HCT116 (cell line): ENCODE results near the gene TTC9. TPM values are rescaled to one million over a fixed set of nuclear protein-coding genes. Genes with fewer than 3 reads are reported as not detected.

Experiments
- ATAC-seq: fragments of 200-7000 bp; cut with Tn5 transposase; 2 replicates; pipeline ENCODE4 v1.9.1; 2020; ENCODE audit warnings: mild to moderate bottlenecking, moderate library complexity
- BruUV-seq: library from RNA; stranded (reverse); fragments of 400-500 nt; replicated peaks from 2 replicates; lab custom pipeline; 2021; lab: Mats Ljungman, UMichigan
- CTCF ChIA-PET: fragments of 300-600 bp; sonication (Branson Sonifier 250); formaldehyde crosslinking; loops from one replicate; lab custom pipeline; 2021; ENCODE audit warnings: antibody characterized with exemption; lab: Charles Lee
- POLR2A ChIA-PET: fragments of 300-600, 350-600 bp; sonication (Branson Sonifier 250); formaldehyde crosslinking; loops from one replicate; lab custom pipeline; 2021; ENCODE audit warnings: antibody characterized with exemption; lab: Charles Lee
- RAD21 ChIA-PET, 2 experiments: fragments of 300-600 bp; sonication (Branson Sonifier 250); formaldehyde crosslinking; loops; one replicate each; lab custom pipeline; 2023; ENCODE audit warnings: low total read pairs in 2 of 2; ENCODE audit not compliant: uncharacterized antibody in 2 of 2, unreplicated experiment in 2 of 2, low non-redundant PET in 1 of 2; lab: Charles Lee
- DNase-seq: peaks from one replicate; pipeline ENCODE4 v3.0.0-alpha.2; 2010; ENCODE audit warnings: low read depth, low spot score
- H2AFZ ChIP-seq: fragments of 200-600 bp; shearing (Covaris generic), sonication (generic); 2 replicates; pipeline ENCODE4 v1.6.1; 2017; ENCODE audit warnings: low read depth, mixed run types, mixed read lengths, antibody characterized with exemption, low read length; ENCODE audit not compliant: poor library complexity, severe bottlenecking
- H3K27ac ChIP-seq: 2 replicates; pipeline ENCODE4 v1.5.1; 2012; ENCODE audit warnings: low read depth, low read length
- H3K27me3 ChIP-seq: fragments of 200-600 bp; sonication (generic); 2 replicates; pipeline ENCODE4 v1.6.1; 2016; ENCODE audit warnings: mixed run types, low read length, mixed read lengths; ENCODE audit not compliant: insufficient read depth
- H3K36me3 ChIP-seq, 2 experiments: fragments of 200-500 bp in 1 of 2; fragments of 200-600 bp in 1 of 2; sonication (Bioruptor generic) in 1 of 2; sonication (generic) in 1 of 2; 2 replicates each; pipeline versions ENCODE4 v1.5.1 to v1.6.1; 2014 to 2016; ENCODE audit warnings: low read length in 2 of 2, inconsistent platforms in 1 of 2, mixed read lengths in 1 of 2, mixed run types in 1 of 2; ENCODE audit not compliant: insufficient read depth in 2 of 2, control insufficient read depth in 1 of 2
- H3K4me1 ChIP-seq, 2 experiments: fragments of 200-600 bp in 1 of 2; sonication (generic) in 1 of 2; 2 replicates each; pipeline versions ENCODE4 v1.5.1 to v1.6.1; 2012 to 2017; ENCODE audit warnings: low read length in 2 of 2, inconsistent platforms in 1 of 2, mild to moderate bottlenecking in 1 of 2, mixed read lengths in 1 of 2, mixed run types in 1 of 2, moderate library complexity in 1 of 2; ENCODE audit not compliant: insufficient read depth in 2 of 2, control insufficient read depth in 1 of 2
- H3K4me2 ChIP-seq: fragments of 200-600 bp; sonication (generic); 2 replicates; pipeline ENCODE4 v1.6.1; 2017; ENCODE audit warnings: mixed run types, low read length, mixed read lengths
- H3K4me3 ChIP-seq, 2 experiments: fragments of 200-600 bp in 1 of 2; sonication (generic) in 1 of 2; replicated peaks in 1 of 2; 2 replicates each; pipeline ENCODE4 v1.5.1; 2011 to 2016; ENCODE audit warnings: low read length in 2 of 2, control low read depth in 1 of 2, low read depth in 1 of 2, mild to moderate bottlenecking in 1 of 2, mixed read lengths in 1 of 2, mixed run types in 1 of 2
- H3K79me2 ChIP-seq: fragments of 200-600 bp; sonication (generic); 2 replicates; pipeline ENCODE4 v1.6.1; 2017; ENCODE audit warnings: mild to moderate bottlenecking, mixed run types, low read length, moderate library complexity, mixed read lengths; ENCODE audit not compliant: insufficient read depth
- H3K9ac ChIP-seq: fragments of 200-600 bp; sonication (generic); 2 replicates; pipeline ENCODE4 v1.6.1; 2016; ENCODE audit warnings: low read length, mixed read lengths
- H3K9me2 ChIP-seq: fragments of 200-600 bp; sonication (generic), shearing (Covaris generic); 2 replicates; pipeline ENCODE4 v1.6.1; 2017; ENCODE audit warnings: mixed run types, mild to moderate bottlenecking, moderate library complexity; ENCODE audit not compliant: insufficient read depth
- H3K9me3 ChIP-seq, 2 experiments: fragments of 200-500 bp in 1 of 2; fragments of 200-600 bp in 1 of 2; sonication (Bioruptor generic) in 1 of 2; sonication (generic) in 1 of 2; 2 replicates each; pipeline ENCODE4 v1.6.1; 2014 to 2017; ENCODE audit warnings: low read length in 2 of 2, mixed read lengths in 2 of 2, inconsistent platforms in 1 of 2, low read depth in 1 of 2, mild to moderate bottlenecking in 1 of 2, mixed run types in 1 of 2, moderate library complexity in 1 of 2; ENCODE audit not compliant: control insufficient read depth in 1 of 2, insufficient read depth in 1 of 2
- H4K20me1 ChIP-seq: fragments of 200-600 bp; sonication (generic), shearing (Covaris generic); 2 replicates; pipeline ENCODE4 v1.6.1; 2017; ENCODE audit warnings: mixed run types, mild to moderate bottlenecking, moderate library complexity; ENCODE audit not compliant: insufficient read depth
- CEBPB ChIP-seq: IDR thresholded peaks from 2 replicates; pipeline ENCODE4 v1.6.1; 2012; ENCODE audit warnings: low read depth
- EGR1 ChIP-seq: IDR thresholded peaks from 2 replicates; pipeline ENCODE4 v1.6.1; 2012; ENCODE audit warnings: low read depth
- EZH2 ChIP-seq: fragments of 200-600 bp; sonication (generic); IDR thresholded peaks from 2 replicates; pipeline ENCODE4 v1.6.1; 2017; ENCODE audit warnings: antibody characterized with exemption, mixed run types
- JUND ChIP-seq: IDR thresholded peaks from 2 replicates; pipeline ENCODE4 v1.6.1; 2012
- SP1 ChIP-seq: IDR thresholded peaks from 2 replicates; pipeline ENCODE4 v1.6.1; 2012; ENCODE audit warnings: low read depth
- SRF ChIP-seq: IDR thresholded peaks from 2 replicates; pipeline ENCODE4 v1.6.1; 2012; ENCODE audit warnings: low read depth
- ZFX ChIP-seq: fragments of 450-650 bp; IDR thresholded peaks from 2 replicates; pipeline ENCODE4 v1.6.1; 2017
- intact Hi-C: fragments of 100-400 bp; cut with micrococcal nuclease; formaldehyde crosslinking; loops from 2 replicates; pipeline ENCODE4 v1.10.0; 2022
- total RNA-seq: library from RNA; stranded (reverse); gene quantifications from one replicate; pipeline ENCODE4 v1.2.1, GENCODE V29; 2021; ENCODE audit not compliant: unreplicated experiment
- TF ChIP-seq, protein P1 (sequence below), 3 experiments: fragments of 200-600 bp in 1 of 3; sonication (generic) in 1 of 3; IDR thresholded peaks in 2 of 3; conservative IDR thresholded peaks in 1 of 3; 2 replicates each; pipeline ENCODE4 v1.5.1; 2012 to 2017; ENCODE audit warnings: low read depth in 2 of 3, low read length in 2 of 3, antibody characterized with exemption in 1 of 3, borderline replicate concordance in 1 of 3, control low read depth in 1 of 3, mild to moderate bottlenecking in 1 of 3, mixed read lengths in 1 of 3, mixed run types in 1 of 3, moderate library complexity in 1 of 3; ENCODE audit not compliant: insufficient read depth in 1 of 3

TTC9 gene
- total RNA-seq, 1 experiment from 2014 or later, result 2.4 TPM

DNA sequence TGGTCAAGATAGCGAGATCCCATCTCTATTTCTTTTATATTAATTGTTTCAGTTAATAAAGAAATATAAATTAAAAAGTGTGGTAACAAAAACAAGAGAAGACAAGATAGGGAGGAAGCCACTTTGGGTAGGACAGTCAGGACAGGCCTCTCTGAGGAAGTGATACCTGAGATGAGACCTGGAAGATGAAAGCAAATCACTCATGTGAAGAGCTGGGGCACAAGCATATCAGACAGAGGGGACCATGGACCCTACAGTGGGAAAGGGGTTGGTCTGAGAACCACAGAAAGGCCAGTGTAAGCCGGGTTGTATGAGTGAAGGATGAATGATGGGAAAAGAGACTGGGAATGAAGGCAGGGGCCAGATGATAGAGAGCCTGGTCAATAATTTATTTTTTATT is 39.5 kb upstream of the TTC9 start:
- Histone ChIP-seq H3K9me2 (peaks cover 3% of the 10 kb centered on the region; the same call in 1 of the 2 replicates), H3K27ac (no peak overlapping the region), H3K9me3 (no peaks in the 10 kb centered on the region), H3K9ac (no peak overlapping the region), H3K4me1 (peaks cover 10 to 17% of the 10 kb centered on the region in 2 experiments), H3K4me2 (no peak overlapping the region)
- POLR2A ChIA-PET, result no interaction called here
- no peak for TF ChIP-seq ZFX
- TF ChIP-seq JUND, result no peak
- TF ChIP-seq, protein P1, sequence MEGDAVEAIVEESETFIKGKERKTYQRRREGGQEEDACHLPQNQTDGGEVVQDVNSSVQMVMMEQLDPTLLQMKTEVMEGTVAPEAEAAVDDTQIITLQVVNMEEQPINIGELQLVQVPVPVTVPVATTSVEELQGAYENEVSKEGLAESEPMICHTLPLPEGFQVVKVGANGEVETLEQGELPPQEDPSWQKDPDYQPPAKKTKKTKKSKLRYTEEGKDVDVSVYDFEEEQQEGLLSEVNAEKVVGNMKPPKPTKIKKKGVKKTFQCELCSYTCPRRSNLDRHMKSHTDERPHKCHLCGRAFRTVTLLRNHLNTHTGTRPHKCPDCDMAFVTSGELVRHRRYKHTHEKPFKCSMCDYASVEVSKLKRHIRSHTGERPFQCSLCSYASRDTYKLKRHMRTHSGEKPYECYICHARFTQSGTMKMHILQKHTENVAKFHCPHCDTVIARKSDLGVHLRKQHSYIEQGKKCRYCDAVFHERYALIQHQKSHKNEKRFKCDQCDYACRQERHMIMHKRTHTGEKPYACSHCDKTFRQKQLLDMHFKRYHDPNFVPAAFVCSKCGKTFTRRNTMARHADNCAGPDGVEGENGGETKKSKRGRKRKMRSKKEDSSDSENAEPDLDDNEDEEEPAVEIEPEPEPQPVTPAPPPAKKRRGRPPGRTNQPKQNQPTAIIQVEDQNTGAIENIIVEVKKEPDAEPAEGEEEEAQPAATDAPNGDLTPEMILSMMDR (IDR thresholded peaks at IDR 0.05 in 2 of 3, conservative IDR thresholded peaks at IDR 0.05 in 1 of 3; ENCODE audit: borderline replicate concordance in 1 of 3, insufficient read depth in 1 of 3, low read depth in 2 of 3, low read length in 2 of 3), result no peak
- no peak for TF ChIP-seq SRF
- TF ChIP-seq, all 23 proteins: peak for 0
- no TSS peak for BruUV-seq
- H3K27me3 ChIP-seq, result no peaks in the 10 kb centered on the region
- H2AFZ ChIP-seq, result no peak overlapping the region
- H3K79me2 ChIP-seq, result peaks cover 33% of the 10 kb centered on the region
- RAD21 ChIA-PET, result no interaction called here
- no peaks in the 10 kb centered on the region for H3K36me3 ChIP-seq
- no peak overlapping the region for H3K4me3 ChIP-seq
- intact Hi-C loops, result no loop called here
- ATAC-seq (no peak), DNase-seq (no peak)
- CTCF ChIA-PET, result no interaction called here
- H4K20me1 ChIP-seq, result peaks cover 3% of the 10 kb centered on the region

DNA sequence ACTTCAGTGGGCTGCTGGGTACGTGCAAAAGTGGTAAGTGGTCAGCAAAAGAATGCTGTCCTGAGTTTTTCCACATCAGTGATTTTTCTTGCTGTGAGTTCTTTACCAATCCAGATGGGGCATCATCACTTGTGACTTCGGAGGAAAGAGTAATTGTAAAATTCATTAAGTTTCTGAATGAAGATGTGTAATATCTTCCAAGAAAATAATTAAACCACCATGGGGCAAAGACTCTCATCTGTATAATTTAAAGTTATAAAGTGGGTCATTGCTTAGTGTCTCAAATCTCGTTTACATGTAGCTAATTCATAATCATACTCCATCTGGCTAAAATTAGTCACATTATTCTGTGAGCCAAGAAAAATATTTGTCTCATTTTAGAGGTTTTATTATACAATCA is 30.5 kb upstream of the TTC9 start:
- DNase-seq, result no peak
- ChIA-PET POLR2A (no interaction called here), CTCF (no interaction called here), RAD21 (no interaction called here)
- Histone ChIP-seq H3K9me2 (no peaks in the 10 kb centered on the region), H3K27me3 (0 out of 2 replicates have a peak, but pooled peaks cover 4% of the 10 kb centered on the region), H3K4me3 (no peak overlapping the region), H3K9ac (no peak overlapping the region), H3K4me2 (no peak overlapping the region), H3K79me2 (no peaks in the 10 kb centered on the region), H3K4me1 (no peaks in the 10 kb centered on the region), H3K27ac (no peak overlapping the region), H4K20me1 (no peaks in the 10 kb centered on the region), H3K36me3 (no peaks in the 10 kb centered on the region), H3K9me3 (no peaks in the 10 kb centered on the region), H2AFZ (peak overlapping the region; percentile 61)
- intact Hi-C loops, result no loop called here
- no peak for ATAC-seq
- no TSS peak for BruUV-seq
- no peak for TF ChIP-seq CEBPB
- no peak for TF ChIP-seq SP1
- TF ChIP-seq ZFX, result no peak
- no peak for TF ChIP-seq EGR1
- no peak for TF ChIP-seq EZH2
